Adipocyte (in vitro differentiated cells): ENCODE data around the gene FZD4.
"Not testable (repeated sequence)": the region's sequence is repeated elsewhere in the genome, so short reads cannot be mapped to it uniquely, and the experiment has no call there.

Experiments used
- DNase-seq: peaks from one replicate; pipeline ENCODE4 v3.0.0-alpha.2; 2015; ENCODE audit warnings: low read depth
- H3K27me3 ChIP-seq: replicated peaks from 2 replicates; pipeline ENCODE4 v1.7.0; 2013; ENCODE audit warnings: mild to moderate bottlenecking, low read length, moderate library complexity; ENCODE audit not compliant: control insufficient read depth, insufficient read depth
- H3K36me3 ChIP-seq: 2 replicates; pipeline ENCODE4 v1.7.0; 2013; ENCODE audit warnings: low read length, mild to moderate bottlenecking, moderate library complexity; ENCODE audit not compliant: control insufficient read depth, insufficient read depth, severe bottlenecking
- H3K4me1 ChIP-seq: 2 replicates; pipeline ENCODE4 v1.7.0; 2013; ENCODE audit warnings: mild to moderate bottlenecking, low read length, moderate library complexity; ENCODE audit not compliant: control insufficient read depth, insufficient read depth
- H3K4me3 ChIP-seq: 2 replicates; pipeline ENCODE4 v1.7.0; 2013; ENCODE audit warnings: mild to moderate bottlenecking, low read length, moderate library complexity
- H3K9ac ChIP-seq: 2 replicates; pipeline ENCODE4 v1.7.0; 2013; ENCODE audit warnings: mild to moderate bottlenecking, low read length, moderate library complexity
- H3K9me3 ChIP-seq: 2 replicates; pipeline ENCODE4 v1.7.0; 2013; ENCODE audit warnings: mild to moderate bottlenecking, low read length, moderate library complexity; ENCODE audit not compliant: control insufficient read depth

The FZD4 gene

GRCh38 chr11:86947541-86947940 lies 7.7 kb downstream of the FZD4 start:
- Histone ChIP-seq H3K4me1 (peaks cover 77% of the 10 kb centered on the region), H3K27me3 (no peaks in the 10 kb centered on the region), H3K9me3 (no peaks in the 10 kb centered on the region), H3K9ac (peak overlapping the region; percentile 99), H3K36me3 (peaks cover 88% of the 10 kb centered on the region), H3K4me3 (peak overlapping the region; percentile 99)
- no peak for DNase-seq

- not testable (repeated sequence) for H3K9me3 ChIP-seq, H3K27me3 ChIP-seq, H3K9ac ChIP-seq, H3K4me3 ChIP-seq, DNase-seq
- peaks cover 73% of the 10 kb centered on the region for H3K4me1 ChIP-seq
- peaks cover 48% of the 10 kb centered on the region for H3K36me3 ChIP-seq
Observed at GRCh38 chr11:86943505-86943904, 11.7 kb downstream of the FZD4 start.

GRCh38 chr11:86941871-86942599 lies 13.2 kb downstream of the FZD4 start:
- peaks cover 61% of the 10 kb centered on the region for H3K4me1 ChIP-seq
- peaks cover 40% of the 10 kb centered on the region for H3K36me3 ChIP-seq
- DNase-seq = no peak
- H3K9ac ChIP-seq = peak overlapping the region; percentile 83
- no peaks in the 10 kb centered on the region for H3K27me3 ChIP-seq
- peak overlapping the region; percentile 72 for H3K4me3 ChIP-seq
- no peaks in the 10 kb centered on the region for H3K9me3 ChIP-seq

- peak overlapping the region; percentile 72 for H3K4me3 ChIP-seq
- peaks cover 32% of the 10 kb centered on the region for H3K36me3 ChIP-seq
- H3K27me3 ChIP-seq = no peaks in the 10 kb centered on the region
- DNase-seq = no peak
- H3K9ac ChIP-seq = peak overlapping the region; percentile 83
- H3K9me3 ChIP-seq = no peaks in the 10 kb centered on the region
- H3K4me1 ChIP-seq = peaks cover 61% of the 10 kb centered on the region
Observed at GRCh38 chr11:86941077-86941870, 13.9 kb downstream of the FZD4 start.

GRCh38 chr11:86940122-86940777 lies 14.9 kb downstream of the FZD4 start:
- Histone ChIP-seq H3K9ac (peak overlapping the region; percentile 83), H3K9me3 (no peaks in the 10 kb centered on the region), H3K4me1 (peaks cover 59% of the 10 kb centered on the region), H3K36me3 (peaks cover 22% of the 10 kb centered on the region), H3K27me3 (no peaks in the 10 kb centered on the region), H3K4me3 (peak overlapping the region; percentile 72)
- peak; percentile 75 for DNase-seq

- DNase-seq = peak; percentile 87
- H3K9ac ChIP-seq = peak overlapping the region; percentile 83
- H3K9me3 ChIP-seq = no peaks in the 10 kb centered on the region
- peak overlapping the region; percentile 72 for H3K4me3 ChIP-seq
- H3K4me1 ChIP-seq = peaks cover 65% of the 10 kb centered on the region
- H3K27me3 ChIP-seq = no peaks in the 10 kb centered on the region
- H3K36me3 ChIP-seq = peaks cover 11% of the 10 kb centered on the region
Observed at GRCh38 chr11:86938900-86939880, 16.0 kb downstream of the FZD4 start.

- H3K9me3 ChIP-seq = no peaks in the 10 kb centered on the region
- H3K4me3 ChIP-seq = no peak overlapping the region
- peaks cover 74% of the 10 kb centered on the region for H3K4me1 ChIP-seq
- no peaks in the 10 kb centered on the region for H3K27me3 ChIP-seq
- peak overlapping the region; percentile 21 for H3K9ac ChIP-seq
- no peak for DNase-seq
- H3K36me3 ChIP-seq = peaks cover 6% of the 10 kb centered on the region
Observed at GRCh38 chr11:86938203-86938899, 16.8 kb downstream of the FZD4 start.

- peaks cover 77% of the 10 kb centered on the region for H3K4me1 ChIP-seq
- H3K9me3 ChIP-seq, H3K9ac ChIP-seq, DNase-seq, H3K27me3 ChIP-seq, H3K36me3 ChIP-seq, H3K4me3 ChIP-seq: not testable (repeated sequence)
Observed at GRCh38 chr11:86937193-86937806, 17.9 kb downstream of the FZD4 start.

GRCh38 chr11:86934926-86935579 lies 20.1 kb downstream of the FZD4 start:
- H3K4me3 ChIP-seq = no peak overlapping the region

More at GRCh38 chr11:86934926-86935579, 20.1 kb downstream of the FZD4 start:
- Histone ChIP-seq H3K36me3 (peaks cover 6% of the 10 kb centered on the region), H3K4me1 (peaks cover 70% of the 10 kb centered on the region), H3K9ac (no peak overlapping the region), H3K9me3 (no peaks in the 10 kb centered on the region), H3K27me3 (no peaks in the 10 kb centered on the region)
- peak; percentile 39 for DNase-seq
